NOMO-1 (cell line): ENCODE measurements around the gene CAPZB.

ENCODE experiments used
- DNase-seq, 2 experiments: peaks; one replicate each; lab custom pipeline; 2025; ENCODE audit not compliant: unreplicated experiment in 2 of 2; lab: John Stamatoyannopoulos, UW

Gene CAPZB

GRCh38 chr1:19337289-19337688, 148.1 kb downstream of the CAPZB start:
- no peak for DNase-seq

- DNase-seq: no peak
Observed at GRCh38 chr1:19336543-19336942, 148.8 kb downstream of the CAPZB start.

GRCh38 chr1:19333587-19334354, 151.6 kb downstream of the CAPZB start:
- no peak for DNase-seq

- DNase-seq: no peak
Observed at GRCh38 chr1:19332832-19333231, 152.5 kb downstream of the CAPZB start.

- no peak for DNase-seq
Observed at GRCh38 chr1:19331262-19331878, 154.0 kb downstream of the CAPZB start.

- no peak for DNase-seq
Observed at GRCh38 chr1:19330449-19331135, 154.7 kb downstream of the CAPZB start.

GRCh38 chr1:19329611-19330010, 155.7 kb downstream of the CAPZB start:
- no peak for DNase-seq

- no peak for DNase-seq
Observed at GRCh38 chr1:19329188-19329587, 156.2 kb downstream of the CAPZB start.

GRCh38 chr1:19328486-19328885, 156.9 kb downstream of the CAPZB start:
- no peak for DNase-seq

GRCh38 chr1:19327736-19328135, 157.6 kb downstream of the CAPZB start:
- DNase-seq: no peak

GRCh38 chr1:19327301-19327700, 158.0 kb downstream of the CAPZB start:
- no peak for DNase-seq

GRCh38 chr1:19326748-19327065, 158.6 kb downstream of the CAPZB start:
- DNase-seq: no peak

GRCh38 chr1:19325958-19326747, 159.2 kb downstream of the CAPZB start:
- peak in 1 of 2 experiments; percentile 8 for DNase-seq

GRCh38 chr1:19325368-19325957, 159.9 kb downstream of the CAPZB start:
- DNase-seq: no peak

- no peak for DNase-seq
Observed at GRCh38 chr1:19324665-19324990, 160.7 kb downstream of the CAPZB start.

GRCh38 chr1:19323987-19324664, 161.2 kb downstream of the CAPZB start:
- DNase-seq: no peak

- DNase-seq: no peak
Observed at GRCh38 chr1:19322481-19322880, 162.9 kb downstream of the CAPZB start.

GRCh38 chr1:19321071-19321470, 164.3 kb downstream of the CAPZB start:
- DNase-seq: no peak

GRCh38 chr1:19319196-19319595, 166.1 kb downstream of the CAPZB start:
- DNase-seq: peak; percentile 67 to 88

GRCh38 chr1:19317126-19317910, 168.0 kb downstream of the CAPZB start:
- DNase-seq: no peak
